Measurements from ENCODE around the gene BPIFB1. TPM values are rescaled to one million over a fixed set of nuclear protein-coding genes. Genes with fewer than 3 reads are reported as not detected.

The BPIFB1 gene
- polyA plus RNA-seq, 1 experiment: not detected

DNA sequence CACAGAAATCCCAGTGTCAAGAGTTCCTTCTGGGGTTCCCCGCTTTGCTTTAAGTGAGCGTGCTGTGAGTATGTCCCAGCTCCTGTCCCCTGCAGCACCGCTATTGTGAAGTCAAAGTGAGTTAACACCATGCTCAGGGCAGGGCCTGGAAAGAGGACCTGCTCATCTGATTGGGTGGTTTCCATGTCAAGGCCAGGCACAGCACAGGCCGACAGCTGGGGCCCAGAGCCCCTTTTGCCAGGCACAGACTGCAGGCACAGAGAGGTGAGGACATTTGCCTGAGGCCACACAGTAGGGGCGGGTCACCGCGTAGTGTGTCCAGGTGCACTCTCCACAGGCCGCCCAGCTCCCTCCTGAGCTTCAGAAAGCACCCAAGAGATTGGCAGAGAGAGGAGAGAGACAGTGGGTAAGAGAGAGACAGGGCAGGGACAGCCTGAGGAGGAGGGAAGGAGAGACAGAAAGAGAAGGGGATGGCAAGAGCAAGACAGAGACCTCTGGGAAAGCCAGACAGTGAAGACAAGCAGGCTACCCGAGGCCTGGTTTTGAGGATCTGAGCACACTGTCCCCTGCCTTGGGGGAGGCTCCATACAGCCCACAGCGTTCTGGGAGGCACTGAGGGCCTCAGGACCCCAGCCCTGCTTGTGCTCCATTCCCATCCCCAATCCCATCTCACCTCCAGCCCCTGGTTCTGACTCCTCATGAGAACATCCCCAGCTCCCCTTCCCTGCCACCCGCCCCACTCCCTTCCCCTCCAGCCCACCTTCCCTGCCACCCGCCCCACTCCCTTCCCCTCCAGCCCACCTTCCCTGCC lies 6.5 kb upstream of the BPIFB1 start:
- H3K36me3 ChIP-seq (ENCODE audit: control insufficient read depth, insufficient read depth, low read length): no peaks in the 10 kb centered on the region
- no peak overlapping the region for H3K4me3 ChIP-seq (ENCODE audit: low read depth, low read length)
- ChIA-PET POLR2A (no interaction called here), CTCF (interaction anchor here (0.9 to 1.2 kb wide), 2 partner anchors 11 to 14 kb away, joined by 3 to 7 read pairs; no protein-coding TSS in a partner anchor)
- H3K27me3 ChIP-seq (ENCODE audit: control insufficient read depth, insufficient read depth, low read length): peaks cover 10% of the 10 kb centered on the region
- no peak for TF ChIP-seq CTCF (IDR thresholded peaks at IDR 0.05; ENCODE audit: insufficient read depth, low read depth, low read length)
- DNase-seq (ENCODE audit: low read depth): no peak

DNA sequence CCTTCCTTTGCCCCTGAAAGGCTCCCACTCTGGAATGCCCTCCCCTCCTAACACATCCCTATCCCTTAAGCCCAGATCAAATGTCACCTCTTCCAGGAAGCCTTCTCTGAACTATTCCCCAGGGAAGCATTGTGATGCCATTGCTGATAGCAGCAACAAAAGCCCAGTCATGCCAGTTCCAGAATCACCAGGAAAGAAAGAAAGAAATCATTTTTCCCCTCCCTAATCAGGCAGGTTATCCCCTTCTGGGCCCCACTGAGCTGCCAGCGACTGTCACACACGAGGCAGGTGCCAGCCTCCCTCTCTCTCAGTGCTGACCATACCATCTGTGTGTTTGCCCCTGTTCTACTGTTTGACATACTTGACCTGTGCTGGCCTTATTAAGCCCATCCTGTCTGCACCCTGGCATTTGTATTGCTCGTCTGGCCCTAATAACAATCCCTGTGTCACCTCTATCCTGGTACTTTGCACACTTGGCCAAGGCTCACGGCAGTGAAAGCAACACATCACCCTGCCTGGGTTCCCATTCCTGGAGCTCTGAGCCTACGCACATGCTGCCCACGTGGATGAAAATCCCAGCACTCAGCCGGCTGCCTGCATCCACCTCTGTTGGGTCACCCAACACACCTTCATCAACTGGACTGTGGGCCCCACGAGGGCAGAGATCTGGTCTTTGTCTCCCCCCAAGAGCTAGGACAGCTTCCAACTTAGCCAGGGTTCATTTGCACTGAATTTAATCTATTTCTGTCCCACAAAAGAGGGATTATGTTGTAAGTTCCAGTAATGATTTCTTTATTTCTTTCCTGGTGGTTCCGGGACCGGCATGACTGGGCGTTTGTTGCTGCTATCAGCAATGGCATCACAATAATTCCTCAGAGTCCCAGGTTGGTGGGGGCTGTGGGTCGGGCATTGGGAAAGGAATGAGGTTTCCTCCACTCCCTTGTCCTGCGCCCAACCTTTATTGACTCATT lies 5.3 kb upstream of the BPIFB1 start:
- H3K4me3 ChIP-seq (ENCODE audit: low read depth, low read length): no peak overlapping the region
- no peaks in the 10 kb centered on the region for H3K36me3 ChIP-seq (ENCODE audit: control insufficient read depth, insufficient read depth, low read length)
- DNase-seq (ENCODE audit: low read depth): no peak
- no peak for TF ChIP-seq CTCF (IDR thresholded peaks at IDR 0.05; ENCODE audit: insufficient read depth, low read depth, low read length)
- CTCF ChIA-PET: interaction anchor here (0.9 kb wide), 1 partner anchor 10 kb away, joined by 3 read pairs; no protein-coding TSS in a partner anchor
- peaks cover 12% of the 10 kb centered on the region for H3K27me3 ChIP-seq (ENCODE audit: control insufficient read depth, insufficient read depth, low read length)
- POLR2A ChIA-PET: no interaction called here

DNA sequence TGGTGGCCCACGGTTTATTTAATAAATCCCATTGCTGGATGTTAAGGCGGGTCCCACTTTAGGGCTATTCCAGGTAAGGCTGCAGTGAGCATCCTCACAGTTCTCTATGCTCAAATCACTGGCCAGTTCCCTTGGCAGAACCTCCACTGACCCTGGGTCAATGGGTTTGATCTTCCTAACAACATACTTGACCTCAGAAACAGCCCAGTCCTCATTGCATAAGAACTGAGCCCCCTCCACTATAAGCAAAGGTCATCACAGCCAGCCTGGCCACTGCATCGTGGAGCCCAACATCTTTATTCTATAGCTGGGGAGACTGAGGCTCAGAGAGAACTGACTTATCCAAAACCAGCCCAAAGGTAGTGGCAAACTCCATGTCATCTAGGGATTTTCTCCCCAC lies 4.3 kb upstream of the BPIFB1 start:
- CTCF ChIA-PET: interaction anchor here (1.0 kb wide), 1 partner anchor 16 kb away, joined by 9 read pairs; no protein-coding TSS in a partner anchor
- H3K36me3 ChIP-seq (ENCODE audit: control insufficient read depth, insufficient read depth, low read length): no peaks in the 10 kb centered on the region
- POLR2A ChIA-PET: no interaction called here
- peaks cover 12% of the 10 kb centered on the region for H3K27me3 ChIP-seq (ENCODE audit: control insufficient read depth, insufficient read depth, low read length)
- no peak overlapping the region for H3K4me3 ChIP-seq (ENCODE audit: low read depth, low read length)
- DNase-seq (ENCODE audit: low read depth): no peak
- no peak for TF ChIP-seq CTCF (IDR thresholded peaks at IDR 0.05; ENCODE audit: insufficient read depth, low read depth, low read length)

GRCh38 chr20:33279261-33279910 lies 3.6 kb upstream of the BPIFB1 start:
- POLR2A ChIA-PET: no interaction called here
- Histone ChIP-seq H3K27me3 (ENCODE audit: control insufficient read depth, insufficient read depth, low read length) (peaks cover 14% of the 10 kb centered on the region), H3K36me3 (ENCODE audit: control insufficient read depth, insufficient read depth, low read length) (no peaks in the 10 kb centered on the region), H3K4me3 (ENCODE audit: low read depth, low read length) (no peak overlapping the region)
- no peak for DNase-seq (ENCODE audit: low read depth)
- CTCF ChIA-PET: interaction anchor here (0.6 to 1.0 kb wide), 2 partner anchors 17 to 606 kb away, joined by 3 to 9 read pairs; partner anchors contain the start of gene C20orf203
- TF ChIP-seq CTCF (IDR thresholded peaks at IDR 0.05; ENCODE audit: insufficient read depth, low read depth, low read length): no peak

All from BJ (cell line).